ENCODE results near the gene MAD1L1. TPM values are rescaled to one million over a fixed set of nuclear protein-coding genes. Genes with fewer than 3 reads are reported as not detected.
A peak's percentile ranks its signal among the peaks of the same experiment; 100 is the strongest.

The MAD1L1 gene
- total and polyA plus RNA-seq, 7 experiments from 2014 or later = 112 to 314 (median 136) TPM

GRCh38 chr7:1959305-1959704 lies 273.4 kb downstream of the MAD1L1 start:
- H3K36me3 ChIP-seq (ENCODE audit: control insufficient read depth in 2 of 3, insufficient read depth in 3 of 3, low read length in 3 of 3) = peaks cover 0 to 11% (median 0%) of the 10 kb centered on the region in 3 experiments
- no peak overlapping the region for H3K4me3 Mint-ChIP-seq
- intact Hi-C loops (cut with micrococcal nuclease) = no loop called here
- no peak overlapping the region for H3K27ac ChIP-seq (ENCODE audit: low read depth, low read length)
- H3K9me3 Mint-ChIP-seq = peaks cover 0 to 34% (median 18%) of the 10 kb centered on the region in 11 donors
- peaks cover 0 to 5% (median 0%) of the 10 kb centered on the region in 3 experiments for H3K9me3 ChIP-seq (ENCODE audit: control insufficient read depth in 2 of 3, low read length in 3 of 3)
- ChIA-PET POLR2A (no interaction called here), CTCF (no interaction called here)
- H3K27me3 Mint-ChIP-seq = peaks cover 0 to 8% (median 0%) of the 10 kb centered on the region in 5 donors
- H3K4me1 Mint-ChIP-seq = peaks cover 2 to 17% (median 3%) of the 10 kb centered on the region in 7 donors
- H3K4me3 ChIP-seq (ENCODE audit: low read length) = no peak overlapping the region
- no peak for ATAC-seq
- H3K27me3 ChIP-seq (ENCODE audit: control insufficient read depth in 2 of 2, insufficient read depth in 2 of 2, low read length in 2 of 2) = no peaks in the 10 kb centered on the region
- no peak for DNase-seq
- peaks cover 0 to 5% of the 10 kb centered on the region in 2 donors for H3K4me1 ChIP-seq (ENCODE audit: control insufficient read depth in 2 of 2, insufficient read depth in 2 of 2, low read length in 2 of 2)
- H3K36me3 Mint-ChIP-seq = peaks cover 17 to 62% (median 46%) of the 10 kb centered on the region in 5 donors
- peak overlapping the region in 1 of 9 donors; percentile 72 for H3K27ac Mint-ChIP-seq

- H3K36me3 Mint-ChIP-seq = peaks cover 17 to 55% (median 42%) of the 10 kb centered on the region in 5 donors
- CTCF ChIA-PET = no interaction called here
- H3K27ac Mint-ChIP-seq = no peak overlapping the region
- H3K27me3 Mint-ChIP-seq = peaks cover 0 to 8% (median 0%) of the 10 kb centered on the region in 5 donors
- no peak overlapping the region for H3K27ac ChIP-seq (ENCODE audit: low read depth, low read length)
- no peak overlapping the region for H3K4me3 ChIP-seq (ENCODE audit: low read length)
- no peaks in the 10 kb centered on the region for H3K27me3 ChIP-seq (ENCODE audit: control insufficient read depth in 2 of 2, insufficient read depth in 2 of 2, low read length in 2 of 2)
- H3K36me3 ChIP-seq (ENCODE audit: control insufficient read depth in 2 of 3, insufficient read depth in 3 of 3, low read length in 3 of 3) = peaks cover 0 to 11% (median 0%) of the 10 kb centered on the region in 3 experiments
- H3K9me3 ChIP-seq (ENCODE audit: control insufficient read depth in 2 of 3, low read length in 3 of 3) = peaks cover 0 to 5% (median 0%) of the 10 kb centered on the region in 3 experiments
- intact Hi-C loops (cut with micrococcal nuclease) = no loop called here
- no peak overlapping the region for H3K4me3 Mint-ChIP-seq
- peaks cover 0 to 5% of the 10 kb centered on the region in 2 donors for H3K4me1 ChIP-seq (ENCODE audit: control insufficient read depth in 2 of 2, insufficient read depth in 2 of 2, low read length in 2 of 2)
- peaks cover 2 to 18% (median 3%) of the 10 kb centered on the region in 7 donors for H3K4me1 Mint-ChIP-seq
- peaks cover 0 to 34% (median 18%) of the 10 kb centered on the region in 11 donors for H3K9me3 Mint-ChIP-seq
- ATAC-seq (no peak), DNase-seq (no peak)
- POLR2A ChIA-PET = no interaction called here
These were observed 275.1 kb downstream of the MAD1L1 start for GRCh38 chr7:1957471-1958225.

GRCh38 chr7:1956611-1957470 lies 275.9 kb downstream of the MAD1L1 start:
- peaks cover 0 to 8% (median 0%) of the 10 kb centered on the region in 5 donors for H3K27me3 Mint-ChIP-seq
- peaks cover 0 to 27% (median 12%) of the 10 kb centered on the region in 11 donors for H3K9me3 Mint-ChIP-seq
- intact Hi-C loops (cut with micrococcal nuclease) = no loop called here
- H3K27ac ChIP-seq (ENCODE audit: low read depth, low read length) = no peak overlapping the region
- ATAC-seq = no peak
- no peak overlapping the region for H3K4me3 ChIP-seq (ENCODE audit: low read length)
- peaks cover 0 to 5% of the 10 kb centered on the region in 2 donors for H3K4me1 ChIP-seq (ENCODE audit: control insufficient read depth in 2 of 2, insufficient read depth in 2 of 2, low read length in 2 of 2)
- H3K9me3 ChIP-seq (ENCODE audit: control insufficient read depth in 2 of 3, low read length in 3 of 3) = peaks cover 0 to 3% (median 0%) of the 10 kb centered on the region in 3 experiments
- no peak overlapping the region for H3K4me3 Mint-ChIP-seq
- H3K27me3 ChIP-seq (ENCODE audit: control insufficient read depth in 2 of 2, insufficient read depth in 2 of 2, low read length in 2 of 2) = no peaks in the 10 kb centered on the region
- POLR2A ChIA-PET = no interaction called here
- CTCF ChIA-PET = no interaction called here
- peaks cover 17 to 47% (median 34%) of the 10 kb centered on the region in 5 donors for H3K36me3 Mint-ChIP-seq
- DNase-seq = no peak
- H3K27ac Mint-ChIP-seq = peak overlapping the region in 1 of 9 donors; percentile 76
- peaks cover 0 to 11% (median 0%) of the 10 kb centered on the region in 3 experiments for H3K36me3 ChIP-seq (ENCODE audit: control insufficient read depth in 2 of 3, insufficient read depth in 3 of 3, low read length in 3 of 3)
- peaks cover 4 to 20% (median 5%) of the 10 kb centered on the region in 7 donors for H3K4me1 Mint-ChIP-seq

- DNase-seq (no peak), ATAC-seq (no peak)
- ChIA-PET POLR2A (no interaction called here), CTCF (no interaction called here)
- Histone ChIP-seq H3K4me3 (ENCODE audit: low read length) (no peak overlapping the region), H3K4me1 (ENCODE audit: control insufficient read depth in 2 of 2, insufficient read depth in 2 of 2, low read length in 2 of 2) (peaks cover 5% of the 10 kb centered on the region in 2 donors), H3K27me3 (ENCODE audit: control insufficient read depth in 2 of 2, insufficient read depth in 2 of 2, low read length in 2 of 2) (no peaks in the 10 kb centered on the region), H3K9me3 (ENCODE audit: control insufficient read depth in 2 of 3, low read length in 3 of 3) (no peaks in the 10 kb centered on the region), H3K36me3 (ENCODE audit: control insufficient read depth in 2 of 3, insufficient read depth in 3 of 3, low read length in 3 of 3) (peaks cover 0 to 11% (median 0%) of the 10 kb centered on the region in 3 experiments), H3K27ac (ENCODE audit: low read depth, low read length) (no peak overlapping the region)
- Mint-ChIP-seq H3K27me3 (peaks cover 0 to 8% (median 0%) of the 10 kb centered on the region in 5 donors), H3K4me3 (no peak overlapping the region), H3K4me1 (peaks cover 9 to 23% (median 11%) of the 10 kb centered on the region in 7 donors), H3K36me3 (peaks cover 16 to 40% (median 27%) of the 10 kb centered on the region in 5 donors), H3K9me3 (peaks cover 0 to 21% (median 6%) of the 10 kb centered on the region in 11 donors), H3K27ac (no peak overlapping the region)
- intact Hi-C loops (cut with micrococcal nuclease) = no loop called here
These were observed 276.6 kb downstream of the MAD1L1 start for GRCh38 chr7:1956141-1956540.

- ChIA-PET CTCF (no interaction called here), POLR2A (no interaction called here)
- Mint-ChIP-seq H3K4me1 (peaks cover 16 to 26% (median 19%) of the 10 kb centered on the region in 7 donors), H3K27me3 (peaks cover 0 to 8% (median 0%) of the 10 kb centered on the region in 5 donors), H3K9me3 (peaks cover 0 to 12% (median 4%) of the 10 kb centered on the region in 11 donors), H3K27ac (no peak overlapping the region), H3K4me3 (no peak overlapping the region), H3K36me3 (peaks cover 10 to 30% (median 13%) of the 10 kb centered on the region in 5 donors)
- no peak for DNase-seq
- no peak overlapping the region for H3K27ac ChIP-seq (ENCODE audit: low read depth, low read length)
- H3K36me3 ChIP-seq (ENCODE audit: control insufficient read depth in 2 of 3, insufficient read depth in 3 of 3, low read length in 3 of 3) = peaks cover 0 to 11% (median 0%) of the 10 kb centered on the region in 3 experiments
- no peaks in the 10 kb centered on the region for H3K9me3 ChIP-seq (ENCODE audit: control insufficient read depth in 2 of 3, low read length in 3 of 3)
- no peak overlapping the region for H3K4me3 ChIP-seq (ENCODE audit: low read length)
- intact Hi-C loops (cut with micrococcal nuclease) = no loop called here
- ATAC-seq = no peak
- peaks cover 10% of the 10 kb centered on the region in 2 donors for H3K4me1 ChIP-seq (ENCODE audit: control insufficient read depth in 2 of 2, insufficient read depth in 2 of 2, low read length in 2 of 2)
- H3K27me3 ChIP-seq (ENCODE audit: control insufficient read depth in 2 of 2, insufficient read depth in 2 of 2, low read length in 2 of 2) = no peaks in the 10 kb centered on the region
These were observed 278.3 kb downstream of the MAD1L1 start for GRCh38 chr7:1954366-1955004.
